ENCODE data around the gene CLIP4.
"Not testable (repeated sequence)": the region's sequence is repeated elsewhere in the genome, so short reads cannot be mapped to it uniquely, and the experiment has no call there.

Gene CLIP4

DNA sequence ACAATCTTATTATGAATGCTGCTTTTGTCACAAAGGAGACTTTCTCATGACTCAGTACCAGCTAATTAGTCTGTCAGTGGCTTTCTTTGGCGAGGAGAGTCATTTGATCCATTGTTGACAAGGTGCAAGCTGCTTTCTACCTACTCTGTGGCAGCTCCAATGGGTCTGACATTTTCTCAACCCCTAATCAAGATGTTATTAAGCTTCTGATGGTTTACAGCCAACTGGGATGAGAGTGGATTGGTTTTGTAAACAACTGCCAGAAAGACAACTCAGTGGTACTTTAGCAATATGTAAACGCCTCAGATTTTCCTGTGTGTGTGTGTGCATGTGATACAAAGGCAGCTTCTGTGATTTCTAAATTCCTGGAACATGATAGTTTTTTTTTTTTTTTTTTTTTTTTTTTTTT is 8.2 kb upstream of the CLIP4 start:
- H3K4me3 ChIP-seq (ENCODE audit: low read depth, low read length) = no peak overlapping the region
- DNase-seq (ENCODE audit: low read depth, low spot score) = no peak
- ChIA-PET POLR2A (no interaction called here), CTCF (interaction anchor here (0.9 kb wide), 1 partner anchor 10 kb away, joined by 4 read pairs; no protein-coding TSS in a partner anchor)
- TF ChIP-seq, protein P1, sequence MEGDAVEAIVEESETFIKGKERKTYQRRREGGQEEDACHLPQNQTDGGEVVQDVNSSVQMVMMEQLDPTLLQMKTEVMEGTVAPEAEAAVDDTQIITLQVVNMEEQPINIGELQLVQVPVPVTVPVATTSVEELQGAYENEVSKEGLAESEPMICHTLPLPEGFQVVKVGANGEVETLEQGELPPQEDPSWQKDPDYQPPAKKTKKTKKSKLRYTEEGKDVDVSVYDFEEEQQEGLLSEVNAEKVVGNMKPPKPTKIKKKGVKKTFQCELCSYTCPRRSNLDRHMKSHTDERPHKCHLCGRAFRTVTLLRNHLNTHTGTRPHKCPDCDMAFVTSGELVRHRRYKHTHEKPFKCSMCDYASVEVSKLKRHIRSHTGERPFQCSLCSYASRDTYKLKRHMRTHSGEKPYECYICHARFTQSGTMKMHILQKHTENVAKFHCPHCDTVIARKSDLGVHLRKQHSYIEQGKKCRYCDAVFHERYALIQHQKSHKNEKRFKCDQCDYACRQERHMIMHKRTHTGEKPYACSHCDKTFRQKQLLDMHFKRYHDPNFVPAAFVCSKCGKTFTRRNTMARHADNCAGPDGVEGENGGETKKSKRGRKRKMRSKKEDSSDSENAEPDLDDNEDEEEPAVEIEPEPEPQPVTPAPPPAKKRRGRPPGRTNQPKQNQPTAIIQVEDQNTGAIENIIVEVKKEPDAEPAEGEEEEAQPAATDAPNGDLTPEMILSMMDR (IDR thresholded peaks at IDR 0.05; ENCODE audit: insufficient read depth, low read length, missing control alignments) = no peak

DNA sequence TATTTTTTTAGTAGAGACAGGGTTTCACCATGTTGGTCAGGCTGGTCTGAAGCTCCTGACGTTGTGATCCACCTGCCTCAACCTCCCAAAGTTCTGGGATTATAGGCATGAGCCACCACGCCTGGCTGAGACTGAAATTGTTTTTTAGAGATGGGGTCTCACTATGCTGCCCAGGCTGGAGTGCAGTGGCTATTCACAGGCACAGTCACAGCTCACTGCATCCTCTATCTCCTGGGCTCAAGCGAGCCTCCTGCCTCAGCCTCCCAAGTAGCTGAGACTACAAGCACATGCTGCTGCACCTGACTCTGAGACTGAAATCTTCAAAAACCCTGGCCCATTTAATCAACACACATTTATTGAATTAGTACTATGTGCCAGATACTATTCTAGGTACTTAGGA is 7.7 kb upstream of the CLIP4 start:
- CTCF ChIA-PET; H3K4me3 ChIP-seq (ENCODE audit: low read depth, low read length); POLR2A ChIA-PET; DNase-seq (ENCODE audit: low read depth, low spot score): not testable (repeated sequence)

DNA sequence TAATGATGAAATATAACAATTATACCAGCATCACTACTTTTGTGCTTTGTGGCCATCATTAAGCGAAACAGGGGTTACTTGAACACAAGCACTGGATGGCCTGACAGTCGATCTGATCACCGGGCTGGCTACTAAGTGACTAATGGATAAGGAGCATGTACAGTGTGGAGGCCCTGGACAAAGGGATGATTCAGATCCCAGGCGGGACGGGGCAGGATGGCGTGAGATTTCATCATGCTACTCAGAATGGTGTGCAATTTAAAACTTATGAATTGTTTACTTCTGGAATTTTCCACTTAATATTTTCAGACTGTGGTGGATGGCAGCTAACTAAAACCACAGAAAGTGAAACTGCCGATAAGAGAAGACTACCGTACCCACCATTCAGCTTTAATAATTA is 7.0 kb upstream of the CLIP4 start:
- H3K4me3 ChIP-seq (ENCODE audit: low read depth, low read length) = no peak overlapping the region
- TF ChIP-seq, protein P1 (IDR thresholded peaks at IDR 0.05; ENCODE audit: insufficient read depth, low read length, missing control alignments) = no peak
- ChIA-PET POLR2A (no interaction called here), CTCF (interaction anchor here (0.7 kb wide), 1 partner anchor 9 kb away, joined by 3 read pairs; no protein-coding TSS in a partner anchor)
- DNase-seq (ENCODE audit: low read depth, low spot score) = peak; percentile 37

DNA sequence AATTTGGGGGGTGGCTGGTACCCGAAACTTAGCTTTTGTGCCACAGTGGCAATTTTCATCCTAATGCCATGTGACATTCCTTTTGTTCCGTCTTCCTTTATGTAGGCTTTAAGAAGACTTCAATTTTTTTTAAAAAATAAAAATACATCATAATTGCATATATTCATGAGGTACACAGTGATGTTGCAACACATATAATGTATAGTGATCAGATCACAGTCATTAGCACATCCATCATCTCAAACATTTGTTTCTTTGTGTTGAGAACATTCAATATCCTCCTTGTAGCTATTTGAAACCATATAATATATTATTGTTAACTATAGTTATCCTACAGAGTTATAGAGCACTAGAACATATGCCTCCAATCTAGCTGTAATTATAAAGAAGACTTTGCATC is 6.0 kb upstream of the CLIP4 start:
- no peak for DNase-seq (ENCODE audit: low read depth, low spot score)
- CTCF ChIA-PET = no interaction called here
- no peak overlapping the region for H3K4me3 ChIP-seq (ENCODE audit: low read depth, low read length)
- TF ChIP-seq, protein P1 (IDR thresholded peaks at IDR 0.05; ENCODE audit: insufficient read depth, low read length, missing control alignments) = no peak
- POLR2A ChIA-PET = no interaction called here

DNA sequence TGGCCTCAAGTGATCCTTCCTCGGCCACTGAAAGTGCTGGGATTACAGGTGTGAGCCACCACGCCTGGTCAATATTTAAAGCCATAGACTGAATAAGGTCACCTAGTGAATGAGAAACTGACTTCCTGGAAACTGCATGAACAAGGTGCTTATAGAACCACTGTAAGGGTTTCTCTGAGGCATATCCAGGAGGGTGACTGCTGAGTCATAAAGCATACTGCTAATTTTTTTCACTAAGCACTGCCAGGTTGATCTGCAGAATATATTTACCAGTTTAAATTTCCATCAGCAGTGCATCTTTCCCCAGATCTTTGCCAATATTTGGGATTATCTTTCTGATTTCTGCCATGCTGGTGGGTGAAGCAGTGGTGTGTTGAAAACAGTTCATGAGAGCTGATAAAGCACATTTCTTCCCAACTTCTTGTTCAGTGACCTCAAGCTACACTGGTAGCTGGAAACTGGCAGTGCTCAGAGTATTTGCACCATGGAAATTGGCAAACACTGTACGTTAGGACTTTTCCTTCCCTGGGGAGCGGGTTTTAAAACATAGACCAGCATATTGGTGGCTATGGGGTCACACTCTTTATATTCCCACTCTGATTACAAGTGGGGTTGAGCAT is 4.2 kb upstream of the CLIP4 start:
- TF ChIP-seq, protein P1 (IDR thresholded peaks at IDR 0.05; ENCODE audit: insufficient read depth, low read length, missing control alignments) = no peak
- no peak overlapping the region for H3K4me3 ChIP-seq (ENCODE audit: low read depth, low read length)
- ChIA-PET POLR2A (no interaction called here), CTCF (no interaction called here)
- DNase-seq (ENCODE audit: low read depth, low spot score) = no peak

DNA sequence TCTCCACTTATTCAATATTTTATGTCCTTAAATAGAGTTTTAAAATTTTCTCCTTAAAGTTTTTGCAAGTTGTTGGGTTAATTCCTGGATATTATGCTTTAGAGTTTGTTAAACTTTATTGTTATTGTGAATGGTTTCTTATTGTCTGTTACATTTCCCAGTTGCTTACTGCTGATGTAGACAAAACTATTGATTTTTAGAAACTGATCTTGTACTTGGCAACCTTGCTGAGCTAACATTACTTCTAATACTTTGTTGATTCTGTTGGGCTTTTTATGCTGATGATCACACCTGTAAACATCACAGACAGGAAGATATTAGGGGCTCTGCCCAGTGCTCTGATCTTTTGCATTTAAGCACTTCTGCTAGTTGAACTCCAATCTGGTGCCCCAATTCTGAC is 2.8 kb upstream of the CLIP4 start:
- no peak overlapping the region for H3K4me3 ChIP-seq (ENCODE audit: low read depth, low read length)
- TF ChIP-seq, protein P1 (IDR thresholded peaks at IDR 0.05; ENCODE audit: insufficient read depth, low read length, missing control alignments) = no peak
- ChIA-PET CTCF (no interaction called here), POLR2A (no interaction called here)
- no peak for DNase-seq (ENCODE audit: low read depth, low spot score)

DNA sequence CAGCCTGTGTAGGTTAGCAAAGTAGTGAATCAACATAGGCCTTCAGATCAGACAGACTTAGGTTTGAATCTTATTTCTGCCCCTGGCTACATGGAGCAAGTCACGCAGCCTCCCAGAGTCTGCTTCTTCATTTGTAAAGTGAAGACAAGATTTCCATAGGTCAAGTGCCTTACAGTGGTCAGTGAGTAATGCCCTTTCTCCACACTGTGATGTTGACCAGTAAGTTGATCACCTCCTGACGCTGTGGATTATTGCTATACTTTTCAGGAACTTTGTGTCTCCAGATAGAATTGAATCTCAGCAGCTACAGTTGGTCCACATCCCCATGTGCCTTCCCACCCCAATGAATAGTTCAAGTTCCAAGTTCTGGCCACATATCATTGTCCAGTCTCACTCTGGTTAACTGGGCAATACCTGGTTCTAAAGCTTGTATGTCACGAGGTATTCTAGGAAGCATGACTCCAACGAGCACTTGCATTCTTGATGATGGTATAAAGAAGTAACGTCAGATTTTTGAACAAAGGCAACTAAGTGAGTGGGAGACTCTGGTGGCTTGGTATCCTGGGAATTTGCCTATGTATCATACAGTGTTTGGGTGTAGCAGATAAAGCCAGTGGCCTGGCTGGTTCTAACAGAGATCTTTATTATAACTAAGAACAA is 2.1 kb upstream of the CLIP4 start:
- POLR2A ChIA-PET = no interaction called here
- no peak for DNase-seq (ENCODE audit: low read depth, low spot score)

More for the DNA sequence above, 2.1 kb upstream of the CLIP4 start:
- no peak overlapping the region for H3K4me3 ChIP-seq (ENCODE audit: low read depth, low read length)
- CTCF ChIA-PET = interaction anchor here (1.2 to 1.5 kb wide), 2 partner anchors 8 to 154 kb away, joined by 3 to 4 read pairs; no protein-coding TSS in a partner anchor
- TF ChIP-seq, protein P1 (IDR thresholded peaks at IDR 0.05; ENCODE audit: insufficient read depth, low read length, missing control alignments) = no peak

All from AG04449 (cell line).